K562 (cell line): Measurements from ENCODE around the gene NRSN2. TPM values are rescaled to one million over a fixed set of nuclear protein-coding genes. Genes with fewer than 3 reads are reported as not detected.

Source experiments
- ARID1B ChIP-seq: fragments of 450-650 bp; IDR thresholded peaks from 2 replicates; pipeline ENCODE4 v1.6.1; 2016; ENCODE audit warnings: antibody characterized with exemption, mild to moderate bottlenecking, inconsistent platforms
- CC2D1A ChIP-seq: fragments of 450-650 bp; IDR thresholded peaks from 2 replicates; pipeline ENCODE4 v1.6.1; 2017; ENCODE audit warnings: mild to moderate bottlenecking
- FOXP4 ChIP-seq: sonication (generic); formaldehyde crosslinking; IDR thresholded peaks from 2 replicates; pipeline ENCODE4 v1.8.0; 2022; ENCODE audit warnings: mild to moderate bottlenecking, missing genetic modification reagents, borderline replicate concordance
- HLTF ChIP-seq: fragments of 450-650 bp; IDR thresholded peaks from 2 replicates; pipeline ENCODE4 v1.6.1; 2016
- HMG20A ChIP-seq: fragments of 450-650 bp; formaldehyde crosslinking; conservative IDR thresholded peaks from 2 replicates; pipeline ENCODE4 v1.4.0; 2020; ENCODE audit warnings: mild to moderate bottlenecking, mixed read lengths
- LCOR ChIP-seq: sonication (generic); formaldehyde crosslinking; IDR thresholded peaks from 2 replicates; pipeline ENCODE4 v1.8.0; 2022; ENCODE audit warnings: mild to moderate bottlenecking, missing genetic modification reagents
- MCM7 ChIP-seq, 2 experiments: fragments of 450-650 bp; IDR thresholded peaks; 2 replicates each; pipeline ENCODE4 v1.6.1; 2016 to 2018
- PKNOX1 ChIP-seq: fragments of 450-650 bp; IDR thresholded peaks from 2 replicates; pipeline ENCODE4 v1.6.1; 2016
- REST ChIP-seq, 2 experiments: fragments of 450-650 bp; formaldehyde crosslinking in 1 of 2; IDR thresholded peaks; 2 replicates each; pipeline versions ENCODE4 v1.4.0 to v1.6.1; 2014 to 2020; ENCODE audit warnings: mild to moderate bottlenecking in 2 of 2, borderline replicate concordance in 1 of 2, low read depth in 1 of 2
- SUPT5H ChIP-seq: fragments of 450-650 bp; IDR thresholded peaks from 2 replicates; pipeline ENCODE4 v1.6.1; 2016
- THAP7 ChIP-seq: fragments of 250-450 bp; sonication (Bioruptor Pico); IDR thresholded peaks from 2 replicates; pipeline ENCODE4 v1.5.0; 2021
- THRAP3 ChIP-seq: fragments of 450-650 bp; IDR thresholded peaks from 2 replicates; pipeline ENCODE4 v1.6.1; 2016; ENCODE audit warnings: mild to moderate bottlenecking, inconsistent platforms, borderline replicate concordance
- XRCC5 ChIP-seq: fragments of 200-400 bp; formaldehyde crosslinking; IDR thresholded peaks from 2 replicates; pipeline ENCODE4 v1.6.1; 2017; ENCODE audit warnings: low read depth, mild to moderate bottlenecking, low read length
- ZC3H8 ChIP-seq: fragments of 450-650 bp; IDR thresholded peaks from 2 replicates; pipeline ENCODE4 v1.6.1; 2017
- ZNF277 ChIP-seq: fragments of 250-450 bp; sonication (Bioruptor Pico); IDR thresholded peaks from 2 replicates; pipeline ENCODE4 v1.8.0; 2022; ENCODE audit warnings: inconsistent platforms, mild to moderate bottlenecking, moderate library complexity, borderline replicate concordance
- polyA plus RNA-seq, 8 experiments: library from polyadenylated mRNA; depleted of rRNA in 4 of 8; stranded (reverse) in 5 of 8; unstranded in 3 of 8; fragments of >200 nt; fragmentation: Nextera tagmentation in 2 of 8; fragmentation: Illumina TruSeq in 1 of 8; extraction: Ambion mirVana in 2 of 8; extraction: Trizol in 1 of 8; gene quantifications; 2 replicates each; pipeline versions ENCODE4 v1.2.1 to v1.2.3, GENCODE V29; 2011 to 2014; ENCODE audit warnings: inconsistent platforms in 1 of 8, missing spikeins in 1 of 8
- total RNA-seq, 7 experiments: library from RNA; depleted of rRNA in 6 of 7; stranded (reverse); fragments of >200 nt in 6 of 7; fragmentation: Illumina TruSeq in 2 of 7; extraction: Trizol in 2 of 7; gene quantifications; 2 replicates each; pipeline versions ENCODE4 v1.2.1 to v1.2.3, GENCODE V29; 2011 to 2021; ENCODE audit warnings: low replicate concordance in 1 of 7

Gene NRSN2
- total and polyA plus RNA-seq, 9 of the 15 experiments (the other 6 are each of a cell fraction or from before 2014, with no cell fraction given), result 7.5 to 29.7 (median 11.1) TPM

- 0 out of 2 replicates have a peak, but pooled peaks have one; percentile 50 for TF ChIP-seq HLTF
- no peak for TF ChIP-seq THRAP3
- TF ChIP-seq REST (IDR thresholded peaks at IDR 0.05; ENCODE audit: borderline replicate concordance), result peak; percentile 80
- peak; percentile 73; the same call in 1 of the 2 replicates for TF ChIP-seq REST (CRISPR knock-in tag; IDR thresholded peaks at IDR 0.05; ENCODE audit: low read depth)
- TF ChIP-seq MCM7 (IDR thresholded peaks at IDR 0.05), result no peak
- TF ChIP-seq CC2D1A, result peak; percentile 81; the same call in 1 of the 2 replicates
- peak; percentile 23; the same call in 1 of the 2 replicates for TF ChIP-seq PKNOX1
- TF ChIP-seq SUPT5H, result peak; percentile 65; the same call in 1 of the 2 replicates
- no peak for TF ChIP-seq HMG20A (CRISPR knock-in tag)
- no peak for TF ChIP-seq ZC3H8
- no peak for TF ChIP-seq FOXP4 (CRISPR knock-in tag)
- no peak for TF ChIP-seq XRCC5
- TF ChIP-seq THAP7, result no peak
- peak; percentile 90 for TF ChIP-seq ARID1B
- TF ChIP-seq ZNF277 (CRISPR knock-in tag), result no peak
- no peak for TF ChIP-seq LCOR
Observed at GRCh38 chr20:371755-372542, 25.0 kb downstream of the NRSN2 start (continued).
